GM12865 (cell line): ENCODE data around the gene TRMT61A.
A peak's percentile ranks its signal among the peaks of the same experiment; 100 is the strongest.

Experiments used
- DNase-seq: peaks from one replicate; pipeline ENCODE4 v3.0.0; 2010; ENCODE audit warnings: low read depth
- H3K4me3 ChIP-seq: 2 replicates; pipeline ENCODE4 v1.5.1; 2011; ENCODE audit warnings: mild to moderate bottlenecking, low read depth, low read length, control low read depth
- TF ChIP-seq, protein P1 (sequence below): IDR thresholded peaks from 2 replicates; pipeline ENCODE4 v1.5.1; 2011; ENCODE audit warnings: low read length, control low read depth, low read depth, inconsistent platforms; ENCODE audit not compliant: insufficient read depth; ENCODE audit errors: missing control alignments

TRMT61A gene

GRCh38 chr14:103529383-103530365 is 678 bp downstream of the TRMT61A start:
- peak overlapping the region; percentile 67 for H3K4me3 ChIP-seq
- no peak for DNase-seq
- TF ChIP-seq, protein P1, sequence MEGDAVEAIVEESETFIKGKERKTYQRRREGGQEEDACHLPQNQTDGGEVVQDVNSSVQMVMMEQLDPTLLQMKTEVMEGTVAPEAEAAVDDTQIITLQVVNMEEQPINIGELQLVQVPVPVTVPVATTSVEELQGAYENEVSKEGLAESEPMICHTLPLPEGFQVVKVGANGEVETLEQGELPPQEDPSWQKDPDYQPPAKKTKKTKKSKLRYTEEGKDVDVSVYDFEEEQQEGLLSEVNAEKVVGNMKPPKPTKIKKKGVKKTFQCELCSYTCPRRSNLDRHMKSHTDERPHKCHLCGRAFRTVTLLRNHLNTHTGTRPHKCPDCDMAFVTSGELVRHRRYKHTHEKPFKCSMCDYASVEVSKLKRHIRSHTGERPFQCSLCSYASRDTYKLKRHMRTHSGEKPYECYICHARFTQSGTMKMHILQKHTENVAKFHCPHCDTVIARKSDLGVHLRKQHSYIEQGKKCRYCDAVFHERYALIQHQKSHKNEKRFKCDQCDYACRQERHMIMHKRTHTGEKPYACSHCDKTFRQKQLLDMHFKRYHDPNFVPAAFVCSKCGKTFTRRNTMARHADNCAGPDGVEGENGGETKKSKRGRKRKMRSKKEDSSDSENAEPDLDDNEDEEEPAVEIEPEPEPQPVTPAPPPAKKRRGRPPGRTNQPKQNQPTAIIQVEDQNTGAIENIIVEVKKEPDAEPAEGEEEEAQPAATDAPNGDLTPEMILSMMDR: no peak

DNA sequence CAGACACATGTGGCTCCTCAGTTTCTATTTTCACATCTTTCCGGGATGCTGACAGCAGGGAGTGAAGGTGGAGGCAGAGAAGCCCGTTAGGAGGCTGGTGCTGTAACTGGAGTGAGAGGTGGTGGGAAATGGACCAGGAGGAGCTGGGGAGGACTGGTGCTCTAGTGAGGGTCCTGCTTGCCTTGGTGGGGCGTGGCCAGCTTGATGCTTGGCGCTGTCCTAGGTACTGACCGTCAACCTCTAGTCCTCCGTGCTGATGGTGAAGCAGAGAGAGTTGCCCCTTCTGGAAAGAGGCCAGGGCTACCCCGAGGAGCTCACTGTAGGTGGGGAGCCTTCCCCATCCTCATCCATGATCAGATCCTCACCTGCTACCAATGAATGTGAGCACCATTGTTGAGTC is 1.4 kb downstream of the TRMT61A start:
- H3K4me3 ChIP-seq: peak overlapping the region; percentile 67; the same call in 1 of the 2 replicates

GRCh38 chr14:103530831-103531230 is 1.8 kb downstream of the TRMT61A start:
- H3K4me3 ChIP-seq: no peak overlapping the region
- TF ChIP-seq, protein P1: no peak
- DNase-seq: no peak

More for the DNA sequence above, 1.4 kb downstream of the TRMT61A start:
- TF ChIP-seq, protein P1: no peak
- DNase-seq: no peak

GRCh38 chr14:103531421-103532215 is 2.6 kb downstream of the TRMT61A start:
- no peak for DNase-seq
- no peak overlapping the region for H3K4me3 ChIP-seq
- TF ChIP-seq, protein P1: no peak

DNA sequence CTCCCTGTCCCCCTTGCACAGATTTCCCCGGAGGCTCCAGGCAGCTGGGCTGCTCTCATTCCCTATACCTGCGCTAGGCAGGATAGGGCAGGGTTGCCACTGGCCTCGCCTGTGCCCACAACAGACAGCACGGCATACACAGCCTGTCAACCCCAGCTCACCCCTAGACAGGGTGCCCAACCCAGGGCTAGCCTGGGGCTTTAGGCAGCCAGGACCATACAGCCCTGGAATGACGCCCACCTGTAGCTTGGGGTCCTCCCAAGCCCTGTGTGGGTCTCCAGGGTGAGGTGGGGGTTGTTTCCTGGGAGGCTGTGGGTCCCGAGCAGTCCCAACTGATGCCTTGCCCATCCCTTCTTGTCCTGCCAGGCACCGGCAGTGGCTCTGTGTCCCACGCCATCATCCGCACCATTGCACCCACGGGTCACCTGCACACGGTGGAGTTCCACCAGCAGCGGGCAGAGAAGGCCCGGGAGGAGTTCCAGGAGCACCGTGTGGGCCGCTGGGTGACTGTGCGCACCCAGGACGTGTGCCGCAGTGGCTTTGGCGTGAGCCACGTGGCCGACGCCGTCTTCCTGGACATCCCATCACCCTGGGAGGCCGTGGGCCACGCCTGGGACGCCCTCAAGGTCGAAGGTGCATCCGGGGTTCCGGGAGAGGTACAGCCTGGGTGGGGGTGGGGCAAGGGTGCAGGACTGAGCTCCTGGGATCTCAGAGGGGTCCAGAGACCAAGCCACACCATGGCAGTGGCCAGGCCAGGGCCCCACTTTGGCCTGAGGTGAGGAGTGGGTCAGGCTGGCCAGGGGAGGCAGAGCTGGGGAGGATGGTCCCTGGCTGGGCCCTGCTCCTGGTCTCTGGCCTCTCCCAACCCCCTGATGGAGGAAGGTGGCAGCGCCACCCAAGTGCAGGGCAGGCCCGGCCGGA is 3.5 kb downstream of the TRMT61A start:
- no peak for DNase-seq
- H3K4me3 ChIP-seq: no peak overlapping the region

More for the DNA sequence above, 3.5 kb downstream of the TRMT61A start:
- TF ChIP-seq, protein P1: no peak
